Sigmoid colon (tissue), 4 donors: ENCODE data around the gene LGMN.
"Not testable (repeated sequence)": the region's sequence is repeated elsewhere in the genome, so short reads cannot be mapped to it uniquely, and the experiment has no call there.

Source experiments
- CTCF ChIP-seq, 4 experiments: fragments of 450-650 bp in 3 of 4; fragments of 200-600 bp in 1 of 4; IDR thresholded peaks; one replicate each; pipeline ENCODE4 v1.5.1; 2016 to 2019; ENCODE audit warnings: antibody characterized with exemption in 4 of 4, mild to moderate bottlenecking in 3 of 4, moderate library complexity in 2 of 4
- EP300 ChIP-seq, 4 donors: sonication (generic); formaldehyde crosslinking; IDR thresholded peaks; one replicate each; pipeline ENCODE4 v1.6.1; 2017; ENCODE audit warnings: antibody characterized with exemption in 4 of 4
- POLR2A ChIP-seq, 2 donors: fragments of 450-650 bp; IDR thresholded peaks; one replicate each; pipeline ENCODE4 v1.6.1; 2016; ENCODE audit warnings: antibody characterized with exemption in 2 of 2, mild to moderate bottlenecking in 2 of 2, moderate library complexity in 2 of 2

- peak; percentile 67 to 85 (median 68) for TF ChIP-seq CTCF (IDR thresholded peaks at IDR 0.05)
- TF ChIP-seq POLR2A, EP300 (IDR thresholded peaks at IDR 0.05): not testable (repeated sequence)
Observed at GRCh38 chr14:92714739-92715307, 33.6 kb downstream of the LGMN start.
